Heart left ventricle (tissue), 16 donors: ENCODE data around the gene FOSL2. TPM values are rescaled to one million over a fixed set of nuclear protein-coding genes. Genes with fewer than 3 reads are reported as not detected.

Experiments
- ATAC-seq, 4 donors: fragments of 200-7000 bp; cut with Tn5 transposase; one replicate each; pipeline ENCODE4 v1.9.1; 2020 to 2022; ENCODE audit warnings: moderate library complexity in 4 of 4, mild to moderate bottlenecking in 3 of 4, moderate number of reproducible peaks in 1 of 4
- DNase-seq, 5 donors: peaks; one replicate each; pipeline ENCODE4 v3.0.0-alpha.2; 2020
- H3K27ac ChIP-seq, 12 donors: fragments of 200-600 bp; sonication (generic) in 4 of 12; one replicate each; pipeline versions ENCODE4 v1.5.0 to v1.8.0; 2016 to 2022; ENCODE audit warnings: mild to moderate bottlenecking in 2 of 12
- H3K27me3 ChIP-seq, 9 donors: fragments of 200-600 bp; sonication (generic) in 2 of 9; one replicate each; pipeline versions ENCODE4 v1.5.1 to v1.8.0; 2016 to 2022; ENCODE audit warnings: mild to moderate bottlenecking in 3 of 9
- H3K36me3 ChIP-seq, 9 donors: fragments of 200-600 bp; sonication (generic) in 2 of 9; one replicate each; pipeline versions ENCODE4 v1.5.0 to v1.8.0; 2018 to 2022; ENCODE audit warnings: mild to moderate bottlenecking in 2 of 9
- H3K4me1 ChIP-seq, 12 donors: fragments of 200-600 bp; sonication (generic) in 4 of 12; one replicate each; pipeline versions ENCODE4 v1.5.0 to v1.8.0; 2016 to 2022; ENCODE audit warnings: mild to moderate bottlenecking in 3 of 12
- H3K4me3 ChIP-seq, 12 donors: fragments of 200-600 bp; sonication (generic) in 4 of 12; one replicate each; pipeline versions ENCODE4 v1.5.0 to v1.8.0; 2017 to 2022; ENCODE audit warnings: mild to moderate bottlenecking in 9 of 12, moderate library complexity in 4 of 12
- H3K9me3 ChIP-seq, 12 donors: fragments of 200-600 bp; sonication (generic) in 4 of 12; one replicate each; pipeline versions ENCODE4 v1.5.0 to v1.8.0; 2016 to 2022; ENCODE audit warnings: mild to moderate bottlenecking in 1 of 12
- POLR2A ChIP-seq, 2 donors: fragments of 450-650 bp; IDR thresholded peaks; one replicate each; pipeline ENCODE4 v1.6.1; 2017; ENCODE audit warnings: antibody characterized with exemption in 2 of 2, mild to moderate bottlenecking in 2 of 2, moderate library complexity in 2 of 2
- WGBS, 4 donors: extraction: QIAGEN DNeasy Blood & Tissue Kit in 2 of 4; methylation state at CpG; one replicate each; pipeline versions ENCODE4 v1.1.5 to v1.1.7; 2013 to 2018; 5-methylcytosine and 5-hydroxymethylcytosine counted together
- intact Hi-C, 10 donors: fragments of 100-400 bp; cut with DNase I; formaldehyde crosslinking; loops; one replicate each; pipeline versions ENCODE4 v1.11.1 to v1.14.2; 2022
- polyA plus RNA-seq, 2 donors: library from polyadenylated mRNA; stranded (reverse); fragments of 200-250 nt; gene quantifications; one replicate each; pipeline ENCODE4 v1.2.3, GENCODE V29; 2013
- total RNA-seq, 9 donors: library from RNA; depleted of rRNA in 2 of 9; stranded (reverse); fragments of >200 nt in 2 of 9; fragmentation: NEBNext Ultra II Directional in 3 of 9; extraction: Animal tissue kit (Norgen Biotek cat#: 25700) in 3 of 9; gene quantifications; one replicate each; pipeline versions ENCODE4 v1.1.0 to v1.2.4, GENCODE V29; 2016 to 2023
- TF ChIP-seq, protein P1 (sequence below), 12 donors: fragments of 200-600 bp; sonication (generic) in 4 of 12; IDR thresholded peaks; one replicate each; pipeline versions ENCODE4 v1.5.0 to v1.8.0; 2018 to 2022; ENCODE audit warnings: antibody characterized with exemption in 12 of 12, mild to moderate bottlenecking in 5 of 12
- donor health status: ischemic (EF 13 %, LVEDD 7.1; RV severe dilation, severe dysfunction).
- donor health status: healthy with polysubstance abuse.
- donor health status: DM: no; HTN: yes; CAD: no.
- donor health status: DM: no; HTN: no; CAD: no.
- donor health status: ischemic (EF 25% LVEDD 6.9; RV normal size, moderate dysfunction).
- donor health status: ischemic (EF 25% LVEDD 5.7; RV mildly dilated, moderate dysfunction).
- donor health status: healthy.
- donor health status: DM: yes; HTN: yes; CAD: no.
- donor health status: ischemic (EF 35%, LVEDD 5.7; RV mildly dilated, moderate dysfunction).
- donor health status: nonischemic (EF 11% LVEDD 7.7; RV severe dilation, severe dysfunction).
- donor health status: DM: yes; HTN: yes; CAD: no.
- donor health status: PGD.
- donor health status: ischemic (EF 29% LVEDD 5.4; RV normal size, mild dysfunction).
- donor health status: nonischemic (EF 23%, LVEDD 6.1; RV moderate dilation, normal function).

The FOSL2 gene
- total and polyA plus RNA-seq, 11 donors, result 15.2 to 144 (median 50.2) TPM

DNA sequence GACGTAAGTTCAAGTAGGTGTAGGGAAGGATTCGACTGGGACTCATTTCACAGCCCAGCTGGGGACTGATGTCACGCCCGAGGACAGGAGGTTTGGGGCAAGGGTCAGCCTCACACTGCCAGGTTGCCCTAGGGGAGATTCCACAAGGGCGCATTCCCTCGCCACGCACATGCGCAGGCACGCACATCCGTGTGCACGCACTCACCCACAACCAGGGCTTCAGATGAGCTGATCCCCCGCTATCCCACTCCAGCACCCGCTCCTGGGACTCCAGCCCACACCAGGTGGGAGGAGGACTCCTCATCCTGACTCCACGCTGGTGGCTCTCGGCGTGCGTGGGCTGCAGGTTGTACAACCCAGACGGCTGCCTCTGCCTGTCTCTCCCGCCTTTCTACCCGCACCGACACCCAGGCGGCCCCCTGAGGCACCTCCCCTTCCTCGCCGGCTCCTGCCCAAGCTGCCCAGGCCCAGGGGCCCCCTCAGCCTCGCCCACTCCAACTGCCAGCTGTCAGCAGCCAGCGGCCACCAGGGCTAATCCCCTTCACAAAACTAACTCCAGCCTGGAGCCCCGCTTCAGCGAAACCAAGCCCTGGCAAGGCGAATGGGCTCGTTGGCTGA is 47.8 kb upstream of the FOSL2 start:
- DNase-seq (peak in 1 of 5 donors; percentile 21), ATAC-seq (no peak)
- Histone ChIP-seq H3K9me3 (no peaks in the 10 kb centered on the region), H3K4me3 (no peak overlapping the region), H3K27ac (no peak overlapping the region), H3K4me1 (peaks cover 0 to 58% (median 20%) of the 10 kb centered on the region in 12 donors), H3K27me3 (no peaks in the 10 kb centered on the region), H3K36me3 (no peaks in the 10 kb centered on the region)
- 90 to 93% (median 91%) methylated on average over 27 to 30 of the region's 30 CpGs for WGBS, 4 donors
- intact Hi-C loops, result loop anchor here in 6 of 10 donors (1.0 to 5.0 kb wide), 3 partner anchors 8 to 47 kb away; partner anchors contain the start of gene FOSL2 (in 4 of the 6)
- TF ChIP-seq POLR2A (IDR thresholded peaks at IDR 0.05), result no peak
- TF ChIP-seq, protein P1, sequence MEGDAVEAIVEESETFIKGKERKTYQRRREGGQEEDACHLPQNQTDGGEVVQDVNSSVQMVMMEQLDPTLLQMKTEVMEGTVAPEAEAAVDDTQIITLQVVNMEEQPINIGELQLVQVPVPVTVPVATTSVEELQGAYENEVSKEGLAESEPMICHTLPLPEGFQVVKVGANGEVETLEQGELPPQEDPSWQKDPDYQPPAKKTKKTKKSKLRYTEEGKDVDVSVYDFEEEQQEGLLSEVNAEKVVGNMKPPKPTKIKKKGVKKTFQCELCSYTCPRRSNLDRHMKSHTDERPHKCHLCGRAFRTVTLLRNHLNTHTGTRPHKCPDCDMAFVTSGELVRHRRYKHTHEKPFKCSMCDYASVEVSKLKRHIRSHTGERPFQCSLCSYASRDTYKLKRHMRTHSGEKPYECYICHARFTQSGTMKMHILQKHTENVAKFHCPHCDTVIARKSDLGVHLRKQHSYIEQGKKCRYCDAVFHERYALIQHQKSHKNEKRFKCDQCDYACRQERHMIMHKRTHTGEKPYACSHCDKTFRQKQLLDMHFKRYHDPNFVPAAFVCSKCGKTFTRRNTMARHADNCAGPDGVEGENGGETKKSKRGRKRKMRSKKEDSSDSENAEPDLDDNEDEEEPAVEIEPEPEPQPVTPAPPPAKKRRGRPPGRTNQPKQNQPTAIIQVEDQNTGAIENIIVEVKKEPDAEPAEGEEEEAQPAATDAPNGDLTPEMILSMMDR (IDR thresholded peaks at IDR 0.05), result no peak

- DNase-seq (peak in 1 of 5 donors; percentile 21), ATAC-seq (no peak)
- H3K4me1 ChIP-seq, result peaks cover 0 to 53% (median 20%) of the 10 kb centered on the region in 12 donors
- H3K9me3 ChIP-seq, result no peaks in the 10 kb centered on the region
- 85 to 88% (median 85%) methylated on average over 8 of the region's 8 CpGs for WGBS, 4 donors
- no peak overlapping the region for H3K27ac ChIP-seq
- H3K4me3 ChIP-seq, result no peak overlapping the region
- H3K36me3 ChIP-seq, result no peaks in the 10 kb centered on the region
- TF ChIP-seq POLR2A (IDR thresholded peaks at IDR 0.05), result no peak
- TF ChIP-seq, protein P1 (IDR thresholded peaks at IDR 0.05), result no peak
- intact Hi-C loops, result loop anchor here in 2 of 10 donors (1.0 to 5.0 kb wide), 2 partner anchors 8 to 42 kb away; no protein-coding TSS in a partner anchor
- no peaks in the 10 kb centered on the region for H3K27me3 ChIP-seq
Measured at GRCh38 chr2:28345619-28346018, 47.0 kb upstream of the FOSL2 start.

DNA sequence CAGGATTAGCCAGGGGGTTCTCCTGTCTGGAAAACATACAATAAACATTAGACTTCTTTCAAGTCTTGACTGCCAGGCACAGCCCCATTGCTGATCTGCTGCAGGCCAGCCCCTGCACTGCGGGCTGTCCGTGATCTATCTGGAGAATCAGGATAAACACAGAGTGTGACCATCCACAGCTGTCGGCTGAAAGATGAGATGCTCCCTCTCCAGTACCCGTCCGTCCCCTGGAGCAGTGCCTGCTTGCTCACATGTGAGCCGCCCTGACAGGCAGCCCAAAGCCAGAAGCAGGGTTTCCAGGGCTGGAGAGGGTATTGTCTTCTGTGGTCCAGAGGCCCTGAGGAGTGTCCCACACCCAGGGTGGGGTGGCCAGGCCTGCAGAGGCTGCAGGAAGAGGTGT is 46.1 kb upstream of the FOSL2 start:
- no peak for ATAC-seq
- no peak overlapping the region for H3K27ac ChIP-seq

GRCh38 chr2:28347193-28347592 is 45.5 kb upstream of the FOSL2 start:
- Histone ChIP-seq H3K27ac (no peak overlapping the region), H3K4me3 (no peak overlapping the region), H3K27me3 (no peaks in the 10 kb centered on the region), H3K36me3 (no peaks in the 10 kb centered on the region), H3K4me1 (peaks cover 0 to 40% (median 12%) of the 10 kb centered on the region in 12 donors), H3K9me3 (no peaks in the 10 kb centered on the region)
- intact Hi-C loops, result loop anchor here in 1 of 10 donors (5.0 kb wide), 1 partner anchor 40 kb away; no protein-coding TSS in a partner anchor
- 92 to 95% (median 94%) methylated on average over 4 to 6 of the region's 6 CpGs for WGBS, 4 donors
- no peak for DNase-seq
- TF ChIP-seq, protein P1 (IDR thresholded peaks at IDR 0.05), result no peak
- no peak for TF ChIP-seq POLR2A (IDR thresholded peaks at IDR 0.05)
- ATAC-seq, result no peak

More for the DNA sequence above, 46.1 kb upstream of the FOSL2 start:
- TF ChIP-seq, protein P1 (IDR thresholded peaks at IDR 0.05), result no peak
- no peak for TF ChIP-seq POLR2A (IDR thresholded peaks at IDR 0.05)
- no peaks in the 10 kb centered on the region for H3K9me3 ChIP-seq
- H3K27me3 ChIP-seq, result no peaks in the 10 kb centered on the region
- intact Hi-C loops, result loop anchor here in 1 of 10 donors (5.0 kb wide), 1 partner anchor 41 kb away; no protein-coding TSS in a partner anchor
- DNase-seq, result peak in 1 of 5 donors; percentile 21
- peaks cover 0 to 46% (median 16%) of the 10 kb centered on the region in 12 donors for H3K4me1 ChIP-seq
- H3K4me3 ChIP-seq, result no peak overlapping the region
- WGBS, 4 donors, result 82 to 93% (median 87%) methylated on average over 5 to 6 of the region's 6 CpGs
- no peaks in the 10 kb centered on the region for H3K36me3 ChIP-seq
